NCI-H1694 treated with DMSO at 0.1 percent for 48 hours (cell line): ENCODE measurements around the gene MAPK13.

ENCODE experiments used
- DNase-seq: peaks from one replicate; lab custom pipeline; 2025; lab: John Stamatoyannopoulos, UW

The MAPK13 gene

DNA sequence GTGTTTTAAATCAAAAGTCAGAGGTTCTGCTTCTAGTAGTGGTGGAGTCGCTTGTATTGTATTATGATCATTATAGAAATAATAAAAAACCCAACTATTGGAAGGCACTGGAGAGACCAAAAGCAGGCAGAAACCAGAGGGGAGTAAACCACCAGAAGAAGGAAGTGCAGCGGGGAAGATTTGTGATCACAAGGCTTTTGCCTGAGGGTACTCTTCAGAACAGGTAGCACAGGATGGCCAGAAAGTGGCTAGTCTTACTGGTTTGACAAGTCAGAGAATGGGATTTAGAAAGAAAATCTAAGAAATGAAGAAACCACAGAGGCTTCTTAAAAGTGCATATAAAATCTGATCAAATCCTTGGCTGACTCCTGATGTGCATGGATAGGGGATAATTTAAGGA, 24.0 kb downstream of the MAPK13 start:
- no peak for DNase-seq

GRCh38 chr6:36155662-36156061, 25.3 kb downstream of the MAPK13 start:
- DNase-seq, result no peak

DNA sequence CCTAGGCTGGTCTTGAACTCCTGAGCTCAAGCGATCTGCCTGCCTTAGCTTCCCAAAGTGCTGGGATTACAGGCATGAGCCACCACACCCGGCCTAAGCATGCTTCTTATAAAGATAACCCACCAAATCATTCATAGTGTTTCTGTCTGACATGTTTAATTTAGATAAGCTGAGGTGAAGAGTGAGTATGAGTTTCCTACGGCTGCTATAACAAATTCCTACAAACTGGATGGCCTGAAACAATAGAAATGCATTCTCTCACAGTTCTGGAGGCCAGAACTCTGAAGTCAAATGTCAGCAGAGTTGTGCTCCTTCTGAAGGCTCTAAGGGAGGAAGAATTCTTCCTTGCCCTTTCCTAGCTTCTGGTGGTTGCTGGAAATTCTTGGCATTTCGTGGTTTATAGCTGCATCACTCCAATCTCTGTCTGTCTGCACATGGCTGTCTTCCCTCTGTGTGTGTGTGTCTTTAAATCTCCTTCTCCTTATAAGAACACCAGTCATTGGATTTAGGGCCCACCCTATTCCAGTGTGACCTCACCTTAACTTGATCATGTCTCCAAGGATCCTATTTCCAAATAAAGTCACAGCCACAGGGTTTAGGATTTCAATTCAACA, 29.9 kb downstream of the MAPK13 start:
- DNase-seq, result no peak

DNA sequence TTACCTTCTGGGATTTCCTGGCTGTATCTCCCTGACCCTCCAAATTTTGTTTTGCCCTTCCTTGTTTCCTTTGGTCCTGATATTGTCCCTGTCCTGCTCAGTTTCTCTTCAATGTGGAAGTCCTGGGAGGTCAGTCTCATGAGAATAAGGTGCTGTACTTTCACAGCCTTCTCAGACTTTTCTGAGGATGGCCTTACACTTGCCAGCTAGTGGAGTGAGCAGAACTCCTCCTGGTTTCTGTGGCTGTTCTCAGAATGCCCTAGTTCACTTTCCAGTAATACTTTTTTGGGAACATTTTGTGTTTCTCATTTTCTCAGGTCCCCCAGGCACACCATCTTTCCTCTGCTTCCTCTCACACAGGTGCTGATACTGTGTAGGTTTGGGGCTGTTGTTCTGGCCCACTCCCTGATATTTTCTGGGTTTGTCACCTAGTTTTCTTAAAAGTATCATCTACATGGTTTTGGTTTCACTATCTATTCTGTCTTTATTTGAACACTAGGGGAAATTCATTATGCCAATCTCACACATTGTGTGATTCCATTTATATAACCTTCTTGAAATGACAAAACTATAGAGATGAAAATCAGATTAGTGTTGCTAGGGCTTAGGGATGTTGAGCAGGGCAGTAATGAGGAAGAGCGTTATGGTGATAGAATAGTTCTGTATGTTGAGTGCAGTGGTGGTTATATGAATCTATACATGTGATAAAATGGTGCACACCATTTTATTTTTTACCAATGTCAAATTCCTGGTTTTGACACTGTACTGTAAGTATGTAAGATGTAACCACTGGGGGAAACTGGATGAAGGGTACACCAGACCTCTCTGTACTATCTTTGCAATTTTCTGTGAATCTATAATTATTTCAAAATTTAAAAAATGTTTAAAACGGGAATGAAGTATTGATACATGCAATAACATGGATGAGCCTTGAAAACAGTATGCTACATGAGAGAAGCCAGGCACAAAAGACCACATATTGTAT, 39.0 kb downstream of the MAPK13 start:
- no peak for DNase-seq

- no peak for DNase-seq
These were observed 40.4 kb downstream of the MAPK13 start for GRCh38 chr6:36170704-36171103.

- no peak for DNase-seq
These were observed 41.3 kb downstream of the MAPK13 start for GRCh38 chr6:36171573-36171972.

DNA sequence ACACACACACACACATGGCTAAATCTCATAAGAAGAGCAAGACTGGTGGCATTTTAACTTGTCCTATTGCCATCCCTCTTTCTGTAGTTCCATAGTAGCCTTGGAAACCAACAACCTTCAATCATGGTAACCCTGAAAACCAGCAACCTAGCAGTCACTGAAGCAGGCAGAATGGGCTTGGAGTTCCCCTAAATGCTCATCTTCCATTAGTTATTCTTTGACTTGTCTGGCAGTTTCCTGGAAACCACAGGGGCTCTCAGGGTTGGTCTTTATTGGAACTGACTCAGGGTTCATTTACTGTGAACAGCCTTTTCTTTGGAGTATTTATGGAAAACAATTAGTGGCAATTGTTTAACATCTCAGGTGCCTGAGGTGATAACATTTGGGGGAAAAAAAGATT, 46.9 kb downstream of the MAPK13 start:
- no peak for DNase-seq

- DNase-seq, result no peak
These were observed 48.2 kb downstream of the MAPK13 start for GRCh38 chr6:36178544-36178943.

GRCh38 chr6:36180126-36180525, 49.8 kb downstream of the MAPK13 start:
- no peak for DNase-seq

- DNase-seq, result no peak
These were observed 54.0 kb downstream of the MAPK13 start for GRCh38 chr6:36184311-36184710.

- no peak for DNase-seq
These were observed 55.9 kb downstream of the MAPK13 start for GRCh38 chr6:36186199-36186598.

DNA sequence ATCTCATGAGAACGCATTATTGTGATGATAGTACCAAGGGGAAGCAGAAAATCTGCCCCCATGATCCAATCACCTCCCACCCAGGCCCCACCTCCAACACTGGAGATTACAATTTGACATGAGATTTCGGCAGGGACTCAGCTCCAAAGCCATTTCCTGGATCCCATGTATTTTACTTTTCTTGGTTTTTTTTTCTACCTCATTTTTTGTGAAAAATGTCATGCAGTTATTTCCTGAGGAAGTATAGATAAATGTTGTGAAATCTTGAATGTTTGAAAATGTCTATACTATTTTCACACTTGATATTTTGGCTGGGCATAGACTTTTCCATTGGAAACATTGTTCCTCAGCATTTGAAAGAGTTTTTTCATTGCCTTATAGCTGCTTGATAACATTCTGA, 57.1 kb downstream of the MAPK13 start:
- no peak for DNase-seq
